HEK293 (cell line): ENCODE data around the gene NCK2.

ENCODE experiments used
- CTCF ChIA-PET: fragments of 350-600 bp; formaldehyde crosslinking; extraction: SDS; loops from one replicate; lab custom pipeline; 2021; ENCODE audit warnings: antibody characterized with exemption; lab: Yijun Ruan, JAX
- POLR2A ChIA-PET: fragments of 300-600 bp; formaldehyde crosslinking; extraction: SDS; loops from one replicate; lab custom pipeline; 2020; ENCODE audit warnings: antibody characterized with exemption, inconsistent platforms; lab: Yijun Ruan, JAX
- H3K27ac ChIP-seq: fragments of 200-500 bp; sonication (Bioruptor generic); 2 replicates; pipeline ENCODE4 v1.5.1; 2014; ENCODE audit warnings: low read depth, low read length, control low read depth, inconsistent platforms; ENCODE audit errors: extremely low read depth
- H3K36me3 ChIP-seq, 2 experiments: fragments of 200-500 bp in 1 of 2; sonication (Bioruptor generic) in 1 of 2; 1 replicate in 1 of 2; 2 replicates in 1 of 2; pipeline ENCODE4 v1.5.1; 2014 to 2017; ENCODE audit warnings: inconsistent platforms in 2 of 2, low read length in 2 of 2; ENCODE audit not compliant: control insufficient read depth in 2 of 2, insufficient read depth in 1 of 2
- H3K4me1 ChIP-seq: fragments of 200-500 bp; sonication (Bioruptor generic); 2 replicates; pipeline ENCODE4 v1.5.1; 2014; ENCODE audit warnings: mild to moderate bottlenecking, low read length, inconsistent platforms; ENCODE audit not compliant: control insufficient read depth, insufficient read depth
- H3K4me3 ChIP-seq: 2 replicates; pipeline ENCODE4 v1.5.1; 2011; ENCODE audit warnings: low read depth, mild to moderate bottlenecking, control low read depth, low read length, moderate library complexity
- H3K9me3 ChIP-seq: fragments of 200-500 bp; sonication (Bioruptor generic); 2 replicates; pipeline ENCODE4 v1.5.1; 2014; ENCODE audit warnings: low read depth, low read length, inconsistent platforms; ENCODE audit not compliant: control insufficient read depth, insufficient read depth
- GLIS2 ChIP-seq: fragments of 450-650 bp; formaldehyde crosslinking; IDR thresholded peaks from 2 replicates; pipeline ENCODE4 v1.5.1; 2016; ENCODE audit warnings: missing biosample characterization, missing genetic modification characterization
- KLF7 ChIP-seq: fragments of 450-650 bp; formaldehyde crosslinking; IDR thresholded peaks from 2 replicates; pipeline ENCODE4 v1.5.1; 2016; ENCODE audit warnings: missing biosample characterization, missing genetic modification characterization, borderline replicate concordance
- SETDB1 ChIP-seq: IDR thresholded peaks from one replicate; pipeline ENCODE4 v1.6.1; 2017; ENCODE audit warnings: mild to moderate bottlenecking, low read length, moderate library complexity, mixed read lengths; ENCODE audit not compliant: insufficient read length
- ZBTB48 ChIP-seq: fragments of 450-650 bp; formaldehyde crosslinking; IDR thresholded peaks from 2 replicates; pipeline ENCODE4 v1.5.1; 2016; ENCODE audit warnings: missing biosample characterization, missing genetic modification characterization
- ZNF114 ChIP-seq: fragments of 450-650 bp; formaldehyde crosslinking; IDR thresholded peaks from 2 replicates; pipeline ENCODE4 v1.5.0; 2017; ENCODE audit warnings: missing biosample characterization, missing genetic modification characterization
- ZNF132 ChIP-seq: fragments of 450-650 bp; formaldehyde crosslinking; IDR thresholded peaks from 2 replicates; pipeline ENCODE4 v1.5.1; 2017; ENCODE audit warnings: missing biosample characterization, missing genetic modification characterization, borderline replicate concordance
- ZNF146 ChIP-seq: fragments of 450-650 bp; formaldehyde crosslinking; IDR thresholded peaks from 2 replicates; pipeline ENCODE4 v1.5.1; 2016; ENCODE audit warnings: missing biosample characterization, missing genetic modification characterization
- ZNF16 ChIP-seq: fragments of 450-650 bp; formaldehyde crosslinking; IDR thresholded peaks from 2 replicates; pipeline ENCODE4 v1.5.1; 2016; ENCODE audit warnings: low read depth, missing biosample characterization, missing genetic modification characterization
- ZNF169 ChIP-seq: fragments of 450-650 bp; formaldehyde crosslinking; IDR thresholded peaks from 2 replicates; pipeline ENCODE4 v1.5.1; 2016; ENCODE audit warnings: missing biosample characterization, missing genetic modification characterization
- ZNF19 ChIP-seq: fragments of 450-650 bp; formaldehyde crosslinking; IDR thresholded peaks from 2 replicates; pipeline ENCODE4; 2016; ENCODE audit warnings: missing biosample characterization, missing genetic modification characterization, low read depth
- ZNF24 ChIP-seq: fragments of 450-650 bp; formaldehyde crosslinking; IDR thresholded peaks from 2 replicates; pipeline ENCODE4 v1.5.1; 2016; ENCODE audit warnings: missing biosample characterization, missing genetic modification characterization
- ZNF26 ChIP-seq: fragments of 450-650 bp; formaldehyde crosslinking; IDR thresholded peaks from 2 replicates; pipeline ENCODE4 v1.5.1; 2016; ENCODE audit warnings: missing biosample characterization, missing genetic modification characterization
- ZNF394 ChIP-seq: fragments of 450-650 bp; formaldehyde crosslinking; IDR thresholded peaks from 2 replicates; pipeline ENCODE4 v1.5.1; 2016; ENCODE audit warnings: missing biosample characterization, missing genetic modification characterization, mild to moderate bottlenecking, moderate library complexity, borderline replicate concordance
- ZNF544 ChIP-seq: fragments of 450-650 bp; formaldehyde crosslinking; IDR thresholded peaks from 2 replicates; pipeline ENCODE4 v1.5.0; 2017; ENCODE audit warnings: missing biosample characterization, missing genetic modification characterization
- ZNF560 ChIP-seq: fragments of 450-650 bp; formaldehyde crosslinking; IDR thresholded peaks from 2 replicates; pipeline ENCODE4 v1.5.1; 2017; ENCODE audit warnings: missing biosample characterization, missing genetic modification characterization, borderline replicate concordance
- ZNF596 ChIP-seq: fragments of 450-650 bp; IDR thresholded peaks from 2 replicates; pipeline ENCODE4 v1.5.0; 2018; ENCODE audit warnings: missing biosample characterization, mild to moderate bottlenecking, missing genetic modification characterization, moderate library complexity
- ZNF654 ChIP-seq: fragments of 450-650 bp; formaldehyde crosslinking; IDR thresholded peaks from 2 replicates; pipeline ENCODE4 v1.5.1; 2016; ENCODE audit warnings: low read depth, missing biosample characterization, missing genetic modification characterization
- ZNF664 ChIP-seq: fragments of 450-650 bp; formaldehyde crosslinking; IDR thresholded peaks from 2 replicates; pipeline ENCODE4 v1.5.1; 2016; ENCODE audit warnings: missing biosample characterization, missing genetic modification characterization
- ZNF701 ChIP-seq: fragments of 450-650 bp; formaldehyde crosslinking; IDR thresholded peaks from 2 replicates; pipeline ENCODE4 v1.5.1; 2016; ENCODE audit warnings: missing biosample characterization, missing genetic modification characterization
- TF ChIP-seq, protein P1 (sequence below): fragments of 450-650 bp; formaldehyde crosslinking; IDR thresholded peaks from 2 replicates; pipeline ENCODE4 v1.5.1; 2016; ENCODE audit warnings: missing biosample characterization, missing genetic modification characterization
- TF ChIP-seq, protein P2 (sequence below): fragments of 450-650 bp; formaldehyde crosslinking; IDR thresholded peaks from 2 replicates; pipeline ENCODE4 v1.5.1; 2016; ENCODE audit warnings: missing biosample characterization, missing genetic modification characterization
- TF ChIP-seq, protein P3 (sequence below): fragments of 450-650 bp; formaldehyde crosslinking; IDR thresholded peaks from 2 replicates; pipeline ENCODE4 v1.5.1; 2016; ENCODE audit warnings: missing biosample characterization, missing genetic modification characterization
- TF ChIP-seq, protein P4 (sequence below): fragments of 450-650 bp; formaldehyde crosslinking; optimal IDR thresholded peaks from 2 replicates; pipeline ENCODE3; 2016; ENCODE audit warnings: missing biosample characterization, mild to moderate bottlenecking, missing genetic modification characterization

Gene NCK2

GRCh38 chr2:105873281-105873680 is 128.6 kb downstream of the NCK2 start:
- H3K36me3 ChIP-seq, result peaks cover 0 to 7% of the 10 kb centered on the region in 2 experiments; a peak in 1 of 3 replicates
- ChIA-PET CTCF (no interaction called here), POLR2A (no interaction called here)
- H3K27ac ChIP-seq, result no peak overlapping the region
- no peak overlapping the region for H3K4me3 ChIP-seq
- no peaks in the 10 kb centered on the region for H3K4me1 ChIP-seq
- H3K9me3 ChIP-seq, result no peaks in the 10 kb centered on the region
- TF ChIP-seq ZNF132 (tag by site-specific recombination) (no peak), ZNF596 (tag by site-specific recombination) (no peak), ZNF19 (no peak), ZNF654 (tag by site-specific recombination) (no peak), ZNF16 (tag by site-specific recombination) (no peak), GLIS2 (no peak), ZNF114 (tag by site-specific recombination) (no peak), ZNF394 (tag by site-specific recombination) (no peak)
- TF ChIP-seq, protein P1, sequence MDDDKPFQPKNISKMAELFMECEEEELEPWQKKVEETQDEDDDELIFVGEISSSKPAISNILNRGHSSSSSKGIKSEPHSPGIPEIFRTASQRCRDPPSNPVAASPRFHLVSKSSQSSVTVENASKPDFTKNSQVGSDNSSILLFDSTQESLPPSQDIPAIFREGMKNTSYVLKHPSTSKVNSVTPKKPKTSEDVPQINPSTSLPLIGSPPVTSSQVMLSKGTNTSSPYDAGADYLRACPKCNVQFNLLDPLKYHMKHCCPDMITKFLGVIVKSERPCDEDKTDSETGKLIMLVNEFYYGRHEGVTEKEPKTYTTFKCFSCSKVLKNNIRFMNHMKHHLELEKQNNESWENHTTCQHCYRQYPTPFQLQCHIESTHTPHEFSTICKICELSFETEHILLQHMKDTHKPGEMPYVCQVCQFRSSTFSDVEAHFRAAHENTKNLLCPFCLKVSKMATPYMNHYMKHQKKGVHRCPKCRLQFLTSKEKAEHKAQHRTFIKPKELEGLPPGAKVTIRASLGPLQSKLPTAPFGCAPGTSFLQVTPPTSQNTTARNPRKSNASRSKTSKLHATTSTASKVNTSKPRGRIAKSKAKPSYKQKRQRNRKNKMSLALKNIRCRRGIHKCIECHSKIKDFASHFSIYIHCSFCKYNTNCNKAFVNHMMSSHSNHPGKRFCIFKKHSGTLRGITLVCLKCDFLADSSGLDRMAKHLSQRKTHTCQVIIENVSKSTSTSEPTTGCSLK (tag by site-specific recombination), result no peak
- TF ChIP-seq, protein P2, sequence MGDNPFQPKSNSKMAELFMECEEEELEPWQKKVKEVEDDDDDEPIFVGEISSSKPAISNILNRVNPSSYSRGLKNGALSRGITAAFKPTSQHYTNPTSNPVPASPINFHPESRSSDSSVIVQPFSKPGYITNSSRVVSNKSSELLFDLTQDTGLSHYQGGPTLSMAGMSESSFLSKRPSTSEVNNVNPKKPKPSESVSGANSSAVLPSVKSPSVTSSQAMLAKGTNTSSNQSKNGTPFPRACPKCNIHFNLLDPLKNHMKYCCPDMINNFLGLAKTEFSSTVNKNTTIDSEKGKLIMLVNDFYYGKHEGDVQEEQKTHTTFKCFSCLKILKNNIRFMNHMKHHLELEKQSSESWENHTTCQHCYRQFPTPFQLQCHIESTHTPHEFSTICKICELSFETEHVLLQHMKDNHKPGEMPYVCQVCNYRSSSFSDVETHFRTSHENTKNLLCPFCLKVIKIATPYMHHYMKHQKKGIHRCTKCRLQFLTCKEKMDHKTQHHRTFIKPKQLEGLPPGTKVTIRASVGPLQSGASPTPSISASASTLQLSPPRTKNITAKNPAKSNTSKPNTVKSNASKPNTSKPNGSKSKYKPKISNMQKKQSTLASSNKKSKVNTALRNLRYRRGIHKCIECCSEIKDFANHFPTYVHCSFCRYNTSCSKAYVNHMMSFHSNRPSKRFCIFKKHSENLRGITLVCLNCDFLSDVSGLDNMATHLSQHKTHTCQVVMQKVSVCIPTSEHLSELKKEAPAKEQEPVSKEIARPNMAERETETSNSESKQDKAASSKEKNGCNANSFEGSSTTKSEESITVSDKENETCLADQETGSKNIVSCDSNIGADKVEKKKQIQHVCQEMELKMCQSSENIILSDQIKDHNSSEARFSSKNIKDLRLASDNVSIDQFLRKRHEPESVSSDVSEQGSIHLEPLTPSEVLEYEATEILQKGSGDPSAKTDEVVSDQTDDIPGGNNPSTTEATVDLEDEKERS (tag by site-specific recombination), result no peak
- TF ChIP-seq, protein P3, sequence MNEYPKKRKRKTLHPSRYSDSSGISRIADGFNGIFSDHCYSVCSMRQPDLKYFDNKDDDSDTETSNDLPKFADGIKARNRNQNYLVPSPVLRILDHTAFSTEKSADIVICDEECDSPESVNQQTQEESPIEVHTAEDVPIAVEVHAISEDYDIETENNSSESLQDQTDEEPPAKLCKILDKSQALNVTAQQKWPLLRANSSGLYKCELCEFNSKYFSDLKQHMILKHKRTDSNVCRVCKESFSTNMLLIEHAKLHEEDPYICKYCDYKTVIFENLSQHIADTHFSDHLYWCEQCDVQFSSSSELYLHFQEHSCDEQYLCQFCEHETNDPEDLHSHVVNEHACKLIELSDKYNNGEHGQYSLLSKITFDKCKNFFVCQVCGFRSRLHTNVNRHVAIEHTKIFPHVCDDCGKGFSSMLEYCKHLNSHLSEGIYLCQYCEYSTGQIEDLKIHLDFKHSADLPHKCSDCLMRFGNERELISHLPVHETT, result no peak

DNA sequence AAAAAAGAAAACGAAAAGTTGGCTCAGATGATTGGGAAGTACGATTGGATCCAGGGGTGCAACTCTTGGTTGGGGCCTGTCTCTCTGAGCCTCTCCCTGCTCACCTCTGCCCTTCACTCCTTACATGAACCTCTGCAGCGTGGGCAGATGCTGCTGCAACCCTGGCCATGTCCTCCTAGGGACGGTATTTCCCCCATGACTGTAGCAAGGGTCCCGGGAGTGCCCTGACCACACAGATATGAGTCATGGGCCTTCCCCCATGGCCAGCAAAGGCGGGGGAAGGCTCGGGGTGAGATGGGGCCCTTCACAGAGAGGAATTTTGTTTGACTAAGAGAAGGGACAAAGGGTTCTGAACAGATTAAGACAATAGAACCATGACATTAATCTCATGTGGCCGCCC is 129.0 kb downstream of the NCK2 start:
- ChIA-PET CTCF (no interaction called here), POLR2A (no interaction called here)
- H3K4me3 ChIP-seq, result no peak overlapping the region
- no peaks in the 10 kb centered on the region for H3K9me3 ChIP-seq
- no peaks in the 10 kb centered on the region for H3K4me1 ChIP-seq
- no peak overlapping the region for H3K27ac ChIP-seq
- TF ChIP-seq, protein P4, sequence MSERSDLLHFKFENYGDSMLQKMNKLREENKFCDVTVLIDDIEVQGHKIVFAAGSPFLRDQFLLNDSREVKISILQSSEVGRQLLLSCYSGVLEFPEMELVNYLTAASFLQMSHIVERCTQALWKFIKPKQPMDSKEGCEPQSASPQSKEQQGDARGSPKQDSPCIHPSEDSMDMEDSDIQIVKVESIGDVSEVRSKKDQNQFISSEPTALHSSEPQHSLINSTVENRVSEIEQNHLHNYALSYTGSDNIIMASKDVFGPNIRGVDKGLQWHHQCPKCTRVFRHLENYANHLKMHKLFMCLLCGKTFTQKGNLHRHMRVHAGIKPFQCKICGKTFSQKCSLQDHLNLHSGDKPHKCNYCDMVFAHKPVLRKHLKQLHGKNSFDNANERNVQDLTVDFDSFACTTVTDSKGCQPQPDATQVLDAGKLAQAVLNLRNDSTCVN, result no peak
- TF ChIP-seq ZNF701 (tag by site-specific recombination), result no peak
- H3K36me3 ChIP-seq, result peaks cover 2 to 11% of the 10 kb centered on the region in 2 experiments; a peak in 1 of 3 replicates

- no peak overlapping the region for H3K4me3 ChIP-seq
- no peaks in the 10 kb centered on the region for H3K9me3 ChIP-seq
- no peak overlapping the region for H3K27ac ChIP-seq
- CTCF ChIA-PET, result no interaction called here
- POLR2A ChIA-PET, result no interaction called here
- H3K36me3 ChIP-seq, result peaks cover 3 to 12% of the 10 kb centered on the region in 2 experiments; a peak in 1 of 3 replicates
- no peaks in the 10 kb centered on the region for H3K4me1 ChIP-seq
- no peak for TF ChIP-seq KLF7 (tag by site-specific recombination)
- TF ChIP-seq ZNF664 (tag by site-specific recombination), result no peak
- no peak for TF ChIP-seq ZNF24
- no peak for TF ChIP-seq ZNF560 (tag by site-specific recombination)
- TF ChIP-seq ZNF544 (tag by site-specific recombination), result no peak
- TF ChIP-seq SETDB1, result no peak
- no peak for TF ChIP-seq GLIS2
- TF ChIP-seq ZNF146 (tag by site-specific recombination), result no peak
- TF ChIP-seq ZBTB48 (tag by site-specific recombination), result no peak
- no peak for TF ChIP-seq ZNF596 (tag by site-specific recombination)
- TF ChIP-seq ZNF26, result no peak
- TF ChIP-seq ZNF169, result no peak
Observed at GRCh38 chr2:105874466-105874865, 129.8 kb downstream of the NCK2 start.
